ENCODE data around the gene CLIC5.

CLIC5 gene

DNA sequence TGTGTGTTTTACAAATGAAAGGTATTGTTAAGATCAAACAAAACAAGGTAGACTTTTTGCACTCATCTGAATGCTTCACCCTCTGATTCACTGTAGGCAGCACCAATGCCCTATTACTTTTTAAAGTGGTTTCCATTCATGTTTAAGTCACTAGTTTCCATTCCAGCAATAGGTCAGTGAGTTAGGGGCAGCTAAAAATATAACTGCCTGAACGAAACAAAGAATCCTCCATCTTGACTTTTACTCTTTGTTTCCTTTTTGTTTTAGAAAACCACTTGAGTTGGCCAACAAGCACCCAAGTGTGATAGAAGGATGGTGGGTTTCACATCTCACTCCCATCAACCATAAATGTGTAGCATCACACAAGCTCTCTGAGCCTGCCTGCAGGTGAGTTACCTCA is 25.5 kb downstream of the CLIC5 start:
- no peak for DNase-seq

DNA sequence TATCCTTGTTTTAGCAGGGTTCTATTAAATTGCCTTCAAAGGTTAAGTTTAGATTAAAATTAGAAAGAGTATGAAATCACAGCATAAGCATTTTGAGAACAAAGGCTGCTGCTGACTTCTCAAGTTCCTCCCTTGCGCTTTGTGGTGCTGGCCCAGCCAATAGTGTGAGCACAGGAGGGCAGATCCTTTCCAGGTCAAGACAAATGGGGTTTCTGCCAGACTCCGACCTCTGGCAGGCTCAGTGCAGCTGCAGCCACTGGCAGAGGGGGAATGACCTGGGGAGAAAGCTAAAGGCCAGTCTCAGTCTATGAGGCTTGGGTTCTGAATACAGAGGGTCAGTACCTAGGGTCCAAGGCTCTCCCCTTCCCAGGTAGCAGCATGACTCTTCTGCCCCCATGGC is 27.0 kb downstream of the CLIC5 start:
- DNase-seq, result no peak

DNA sequence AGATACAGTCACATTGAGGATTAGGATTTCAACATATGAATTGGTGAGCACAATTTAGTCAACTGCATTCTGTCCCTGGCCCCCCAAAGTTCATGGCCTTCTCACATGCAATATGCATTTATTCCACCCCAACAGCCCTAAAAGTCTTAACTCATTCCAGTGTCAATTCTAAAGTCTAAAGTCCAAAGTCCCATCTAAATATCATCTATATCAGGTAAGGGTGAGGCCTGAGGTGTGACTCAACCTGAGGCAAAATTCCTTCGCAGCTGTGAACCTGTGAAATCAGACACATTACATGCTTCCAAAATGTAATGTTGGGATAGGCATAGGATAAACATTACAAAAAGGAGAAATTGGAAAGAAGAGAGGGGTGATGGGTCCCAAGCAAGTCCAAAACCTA is 27.8 kb downstream of the CLIC5 start:
- no peak for DNase-seq

DNA sequence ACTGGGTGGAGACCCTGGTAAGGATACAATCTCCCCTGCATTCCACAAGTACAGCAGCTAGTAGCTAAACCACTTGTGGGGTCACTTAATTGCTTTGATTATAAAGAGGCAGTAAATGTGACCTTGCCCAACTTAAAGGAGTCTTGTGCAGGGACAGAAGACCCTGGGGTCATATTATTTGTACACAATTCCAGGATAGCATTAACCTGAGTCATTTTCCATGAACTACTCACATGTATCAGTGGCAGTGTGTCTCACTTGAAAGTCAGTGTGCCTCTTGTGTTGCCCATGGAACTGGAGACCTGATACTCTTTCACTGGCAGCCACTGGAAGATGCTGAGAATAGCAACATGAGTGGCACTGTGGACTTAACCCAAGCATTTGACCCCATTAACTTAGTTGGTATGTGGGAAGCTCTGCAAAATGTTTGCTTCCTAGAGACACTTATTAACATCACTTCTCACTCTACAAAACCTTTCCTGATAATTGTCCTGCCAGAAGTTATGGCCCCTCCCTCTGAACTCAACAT is 28.9 kb downstream of the CLIC5 start:
- DNase-seq, result no peak

DNA sequence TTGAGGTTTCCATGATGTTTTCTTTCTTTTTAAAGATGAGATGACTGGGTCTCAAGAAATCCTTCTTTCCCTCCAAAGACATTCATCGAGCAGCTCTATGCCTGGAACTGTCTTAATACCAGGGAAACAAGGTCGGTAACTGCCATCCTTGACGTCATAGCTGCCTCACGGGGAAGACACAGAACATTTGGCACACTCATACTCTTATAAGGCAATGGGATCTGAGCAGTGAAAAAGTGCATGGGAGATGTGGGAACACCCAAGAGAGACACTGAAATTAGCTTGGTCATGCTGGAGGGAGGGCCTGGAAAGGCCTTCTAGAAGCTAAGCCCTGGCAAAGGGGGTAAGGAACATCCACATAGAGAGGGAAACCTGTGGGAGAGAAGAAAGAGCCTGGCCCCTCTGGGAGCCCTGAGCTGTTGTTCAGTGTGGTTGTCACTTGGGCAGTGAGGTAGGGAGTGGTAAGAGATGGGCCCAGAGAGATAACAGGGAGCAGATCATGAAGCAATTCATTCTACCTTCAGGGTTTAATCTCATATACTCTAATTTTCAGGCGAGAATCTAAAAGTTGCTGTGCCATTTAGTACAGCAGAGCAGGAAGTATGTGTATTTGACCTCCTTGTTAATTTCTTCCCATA is 30.8 kb downstream of the CLIC5 start:
- DNase-seq, result no peak

DNA sequence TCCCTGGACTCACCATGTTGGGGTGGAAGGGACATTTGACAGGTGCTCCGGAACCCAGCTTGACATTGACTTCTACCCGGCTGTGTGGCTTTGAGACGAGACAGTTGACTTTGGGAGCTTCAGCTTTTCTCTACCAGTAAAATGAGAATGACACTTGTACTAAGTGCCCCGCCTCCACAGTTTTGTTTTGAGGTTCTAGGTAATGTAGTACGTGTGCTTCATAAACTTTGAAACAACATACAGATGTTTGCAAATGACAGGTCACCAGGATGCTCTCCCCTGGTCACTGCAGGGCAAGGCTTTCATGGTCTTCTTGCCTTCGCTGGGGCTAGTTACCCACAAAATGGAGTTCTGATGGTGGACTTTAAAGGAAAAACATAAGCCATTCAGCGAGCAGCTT is 31.3 kb downstream of the CLIC5 start:
- DNase-seq, result no peak

DNA sequence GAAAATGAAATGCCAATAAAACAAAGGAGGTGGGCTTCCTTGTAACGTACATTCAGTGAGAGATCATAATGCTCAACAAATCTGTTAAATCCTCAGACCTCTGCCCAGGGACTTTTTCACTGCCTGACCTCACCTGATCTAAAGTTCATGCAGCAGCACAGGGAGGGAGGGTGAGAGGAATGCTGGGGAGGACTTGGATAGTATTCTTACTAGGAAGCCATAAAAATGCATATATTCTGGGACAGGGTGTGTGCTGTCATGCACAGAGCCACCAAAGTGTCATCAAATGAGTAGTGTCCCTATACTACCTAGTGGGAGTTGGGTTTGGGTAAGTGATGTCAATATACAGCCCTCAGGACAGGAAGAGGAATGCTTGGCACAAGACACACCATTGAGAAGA is 32.6 kb downstream of the CLIC5 start:
- no peak for DNase-seq

DNA sequence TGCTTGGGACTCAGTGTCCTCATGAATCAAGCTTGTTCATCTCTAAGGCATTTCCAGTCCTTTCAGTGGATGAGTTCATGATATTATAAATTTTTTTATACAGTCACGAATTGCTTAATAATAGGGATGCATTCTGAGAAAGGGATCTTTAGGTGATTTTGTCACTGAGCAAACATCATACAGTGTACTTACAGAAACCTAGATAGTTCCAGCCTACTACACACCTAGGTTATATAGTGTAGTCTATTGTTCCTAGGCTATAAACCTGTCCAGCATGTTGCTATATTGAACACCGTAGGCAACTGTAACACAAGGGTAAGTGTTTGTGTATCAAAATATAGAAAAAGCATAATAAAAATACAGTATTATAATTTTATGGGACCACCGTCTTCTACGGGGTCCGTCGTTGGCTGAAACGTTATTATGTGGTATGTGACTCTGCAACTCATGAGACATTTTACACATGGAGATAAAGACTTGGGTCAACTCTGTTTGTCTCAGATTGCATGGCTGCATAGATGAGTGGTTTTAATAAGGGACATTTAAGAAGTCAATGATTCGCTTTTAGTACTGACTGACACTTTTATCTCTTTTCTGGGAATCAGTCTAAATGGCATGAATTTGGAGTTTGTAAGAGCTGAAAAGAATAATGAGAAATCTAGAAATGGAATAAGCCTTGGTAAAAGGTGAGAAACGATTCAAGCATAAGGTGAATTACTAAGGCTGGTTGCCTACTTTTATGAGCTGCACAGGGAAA is 33.2 kb downstream of the CLIC5 start:
- DNase-seq, result no peak

DNA sequence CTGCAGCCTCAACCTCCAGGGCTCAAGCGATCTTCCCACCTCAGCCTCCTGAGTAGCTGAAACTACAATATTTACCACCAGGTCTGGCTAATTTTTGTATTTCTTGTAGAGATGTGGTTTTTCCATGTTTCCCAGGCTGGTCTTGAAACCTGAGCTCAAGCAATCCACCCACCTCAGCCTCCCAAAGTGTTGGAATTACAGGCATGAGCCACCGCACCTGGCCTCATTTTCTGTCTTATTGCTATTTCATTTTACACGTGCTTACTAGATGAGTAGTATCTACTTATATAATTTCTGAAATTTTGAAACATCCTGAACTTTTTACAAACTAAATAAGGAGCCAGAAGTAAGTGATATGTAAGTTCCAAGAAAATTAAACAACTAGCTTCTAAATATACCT is 34.6 kb downstream of the CLIC5 start:
- no peak for DNase-seq

DNA sequence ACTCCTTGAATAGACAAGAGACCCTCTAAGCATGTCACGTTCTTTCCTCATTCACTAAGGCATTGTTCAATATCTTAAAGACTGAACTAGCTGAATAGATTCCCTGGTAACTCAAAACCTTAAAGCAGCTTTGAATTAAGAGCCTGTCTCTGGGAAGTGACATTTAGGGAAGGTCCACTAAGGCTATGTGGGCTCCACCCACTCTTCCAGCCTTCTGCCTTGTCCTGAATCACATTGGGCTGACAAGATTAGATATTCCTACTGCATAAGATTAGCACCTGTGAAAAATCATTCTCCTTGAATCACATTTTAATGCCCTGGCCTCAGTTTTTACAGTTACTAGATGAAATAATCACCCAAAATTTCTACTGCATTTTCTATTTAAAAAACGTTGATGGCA is 36.3 kb downstream of the CLIC5 start:
- no peak for DNase-seq

DNA sequence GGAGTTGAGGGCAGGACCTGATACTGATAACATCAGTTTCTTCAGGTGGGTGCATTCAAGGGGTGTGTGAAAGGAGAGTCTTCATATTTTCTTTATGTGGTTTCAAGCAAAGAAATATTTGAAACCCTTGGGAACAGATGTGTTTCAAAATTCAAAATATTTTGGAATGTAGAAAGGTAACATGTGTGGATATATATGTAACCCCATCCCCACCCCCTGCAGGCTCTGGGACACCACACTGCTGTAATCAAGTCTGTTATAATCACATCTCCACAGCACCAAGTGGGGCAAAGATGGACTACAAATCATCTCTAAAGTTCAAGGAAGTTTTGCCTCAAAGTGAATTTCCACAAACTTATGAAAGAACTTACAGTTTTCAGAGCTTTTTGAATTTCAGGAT is 41.1 kb downstream of the CLIC5 start:
- DNase-seq, result no peak

DNA sequence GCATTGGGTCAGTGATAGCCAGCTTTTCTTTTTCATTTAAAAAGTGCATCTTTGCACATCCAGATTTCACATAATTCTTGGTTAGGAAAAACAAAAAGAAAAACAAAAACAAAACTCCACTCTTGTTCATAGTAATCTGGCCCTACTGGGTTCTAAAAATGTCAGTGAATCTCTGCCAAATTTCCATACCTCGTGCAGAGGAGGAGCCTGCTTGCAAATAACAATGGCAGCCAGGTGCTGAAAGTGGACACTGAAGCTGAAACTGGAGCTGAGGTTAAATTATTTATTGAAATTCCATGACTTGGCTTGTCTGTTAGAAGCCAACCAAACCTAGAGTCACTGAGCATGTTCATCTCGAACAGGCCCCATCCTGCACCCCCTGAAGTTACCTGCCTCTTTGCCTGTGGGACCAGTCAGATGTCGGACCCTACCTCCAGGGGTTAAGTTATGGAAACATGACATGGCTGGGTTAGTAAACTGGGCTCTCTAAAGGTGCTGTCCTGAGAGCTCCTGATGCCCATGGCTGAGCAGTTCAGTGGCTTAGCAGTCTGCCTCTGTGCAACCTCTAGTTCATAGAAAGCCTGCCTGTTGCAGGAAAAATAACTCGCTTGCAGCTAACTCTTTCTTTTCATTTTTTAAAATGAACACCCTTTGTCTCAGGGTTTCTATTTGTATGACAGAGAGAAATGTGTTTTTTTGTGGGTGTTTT is 42.7 kb downstream of the CLIC5 start:
- no peak for DNase-seq

DNA sequence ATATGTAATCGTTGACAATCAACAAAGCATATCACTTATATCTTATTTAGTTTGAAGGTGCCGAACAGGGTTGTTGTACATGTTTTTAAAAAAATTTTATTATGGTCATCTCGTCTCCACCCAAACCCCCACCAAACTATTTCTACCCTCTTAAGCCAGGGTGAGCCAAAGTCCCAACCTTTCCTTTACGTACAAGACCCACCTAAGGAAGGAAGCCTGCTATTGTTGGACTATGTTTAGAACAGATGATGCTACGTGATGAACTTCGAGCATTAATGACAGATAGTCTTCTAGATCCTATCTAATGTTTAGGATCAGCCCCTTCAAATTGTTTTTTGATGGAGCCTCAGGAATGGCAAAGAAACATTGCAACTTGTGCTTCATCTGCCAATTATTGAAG is 44.4 kb downstream of the CLIC5 start:
- DNase-seq, result no peak

DNA sequence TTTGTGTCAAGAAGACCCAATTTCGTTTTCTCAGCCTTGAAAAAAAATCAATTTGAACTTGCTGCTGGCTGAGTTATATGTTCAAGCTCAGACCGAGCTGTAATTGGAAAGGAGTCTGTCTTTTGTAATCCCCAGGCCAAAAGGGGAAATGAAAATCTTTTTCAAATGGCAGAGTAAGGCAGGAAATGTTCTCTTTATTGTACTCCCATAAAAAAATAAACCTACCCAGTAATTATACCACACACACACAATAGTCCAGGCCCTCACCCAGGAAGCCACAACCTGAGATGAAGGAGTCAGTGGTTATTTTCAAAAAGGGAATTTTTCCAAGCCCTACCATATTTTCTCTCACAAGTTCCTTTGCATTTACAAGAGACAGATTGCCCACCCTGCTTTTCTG is 45.3 kb downstream of the CLIC5 start:
- no peak for DNase-seq

DNA sequence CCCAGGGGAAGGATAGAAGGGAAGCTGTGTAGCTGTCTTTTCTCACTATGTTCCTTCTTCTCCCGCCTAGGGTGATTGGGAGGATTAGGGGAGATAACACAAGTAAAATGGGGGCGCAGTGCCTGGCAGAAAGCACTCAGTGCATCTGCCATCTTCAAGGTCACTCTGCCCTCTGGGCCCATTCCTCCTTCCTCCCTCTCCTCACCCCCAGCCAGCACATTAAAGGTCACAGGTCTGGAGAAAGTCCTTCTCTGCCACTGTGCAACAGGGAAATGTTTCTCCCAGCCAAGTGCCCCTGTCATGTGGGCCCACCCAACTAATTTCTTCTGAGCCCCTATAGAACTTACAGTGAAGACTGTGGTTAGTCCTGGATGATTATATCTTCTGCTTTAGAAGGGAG is 45.8 kb downstream of the CLIC5 start:
- no peak for DNase-seq

DNA sequence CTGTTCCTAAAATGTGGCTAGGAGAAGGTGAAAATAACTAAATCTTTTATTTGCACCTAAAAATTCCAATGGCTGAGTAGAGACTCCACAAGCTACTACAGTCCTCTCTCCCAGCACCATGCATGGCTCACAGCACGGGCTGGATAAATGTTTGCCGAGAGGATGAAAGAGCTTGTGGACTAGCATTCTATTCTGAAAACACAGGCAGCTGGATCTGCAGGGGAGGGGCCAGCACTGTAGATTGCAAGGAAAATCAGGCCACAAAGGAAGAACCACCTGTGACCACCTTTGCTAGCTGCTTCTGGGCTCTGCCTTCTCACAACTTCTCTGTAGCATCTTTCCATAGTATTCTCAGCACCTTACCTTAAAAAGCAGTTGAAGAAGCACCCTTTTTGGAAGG is 46.6 kb downstream of the CLIC5 start:
- DNase-seq, result no peak

DNA sequence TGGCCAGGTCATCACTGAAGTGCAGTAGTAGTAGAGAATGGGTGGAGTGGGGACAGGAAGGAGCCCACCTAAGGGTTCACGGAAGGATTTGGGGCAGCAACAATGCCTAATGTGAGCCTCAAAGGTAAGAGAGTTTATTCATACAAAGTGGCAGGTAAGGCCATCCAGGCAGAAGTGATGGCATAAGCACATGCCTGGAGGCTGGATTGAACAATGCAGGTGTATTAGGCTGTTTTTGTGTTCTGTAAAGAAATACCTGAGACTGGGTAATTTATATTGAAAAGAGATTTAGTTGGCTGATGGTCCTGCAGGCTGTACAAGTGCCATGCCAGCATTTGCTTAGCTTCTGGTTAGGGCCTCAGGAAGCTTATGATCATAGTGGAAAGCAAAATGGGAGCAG is 48.3 kb downstream of the CLIC5 start:
- DNase-seq, result no peak

DNA sequence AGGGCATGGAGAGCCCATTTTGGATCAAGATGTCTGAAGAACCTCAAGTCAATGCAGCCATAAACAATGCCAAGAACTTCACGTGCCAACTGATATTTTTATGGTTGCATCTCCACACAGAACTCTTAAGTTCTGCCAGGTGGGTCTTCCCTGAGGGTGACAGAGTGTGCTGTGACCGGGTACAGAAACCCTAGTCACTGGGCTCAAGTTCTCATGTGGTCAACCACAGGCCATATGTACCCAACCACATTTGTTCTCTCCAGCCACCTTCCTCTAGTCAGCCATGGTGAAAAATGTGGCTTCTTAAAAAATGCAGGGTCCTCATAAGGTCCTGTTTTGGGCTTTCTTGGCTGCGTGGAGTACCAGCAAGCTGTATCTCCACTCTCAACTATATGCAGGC is 48.9 kb downstream of the CLIC5 start:
- no peak for DNase-seq

DNA sequence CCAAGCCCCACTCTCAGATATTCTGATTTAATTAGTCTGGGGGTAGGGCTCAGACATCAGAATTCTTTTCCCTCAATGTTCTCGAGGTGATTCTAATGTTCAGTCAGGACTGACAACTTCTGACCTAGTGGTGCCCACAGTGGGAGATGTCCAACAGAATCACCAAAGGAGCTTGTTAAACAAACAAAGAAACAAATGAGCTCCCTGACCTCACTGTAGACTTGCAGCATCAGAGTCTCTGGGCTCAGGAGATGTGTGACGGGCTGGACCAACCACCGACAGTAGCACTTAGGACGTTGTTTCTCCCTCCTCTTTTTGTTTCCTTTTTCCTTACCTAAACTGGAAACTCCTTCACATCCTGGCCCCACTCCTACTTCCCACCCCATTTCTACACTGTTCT is 49.3 kb downstream of the CLIC5 start:
- DNase-seq, result no peak

DNA sequence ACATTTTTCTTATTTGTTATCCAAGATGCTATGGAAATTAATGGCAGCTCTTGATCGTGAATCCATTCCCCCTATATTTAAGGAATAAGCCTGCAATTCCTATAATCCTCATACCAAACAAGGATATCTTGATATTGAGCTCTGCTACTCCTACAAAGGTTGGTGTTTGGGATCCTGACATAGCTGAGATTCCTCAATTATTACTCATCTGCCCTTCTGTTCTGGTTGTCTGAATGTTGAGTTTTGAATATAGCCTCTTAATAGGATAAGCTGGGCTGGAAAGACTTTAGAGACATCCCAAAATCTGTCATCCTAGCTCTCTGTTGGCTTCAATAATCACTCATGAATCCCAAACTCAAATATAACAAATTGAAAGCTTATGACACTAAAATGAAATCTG is 49.9 kb downstream of the CLIC5 start:
- DNase-seq, result no peak

DNA sequence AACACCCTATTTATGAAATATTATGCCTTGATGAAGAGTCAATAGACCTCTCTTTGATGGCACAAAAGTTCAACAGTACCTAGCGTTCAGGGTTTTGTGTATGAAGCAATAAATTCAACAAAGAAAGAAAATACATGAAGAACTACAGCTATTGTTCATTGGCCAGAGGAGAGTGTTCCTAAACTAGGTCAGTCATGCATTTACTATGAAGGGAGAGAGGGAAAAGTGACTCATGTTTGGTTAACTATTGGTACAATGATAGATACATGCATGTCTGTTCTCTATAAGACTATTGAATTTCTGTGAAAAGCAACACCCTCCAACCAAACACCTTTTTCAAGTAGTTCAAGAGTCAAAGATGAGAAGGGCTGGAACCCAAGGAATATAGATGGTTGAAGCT is 50.7 kb downstream of the CLIC5 start:
- DNase-seq, result no peak

DNA sequence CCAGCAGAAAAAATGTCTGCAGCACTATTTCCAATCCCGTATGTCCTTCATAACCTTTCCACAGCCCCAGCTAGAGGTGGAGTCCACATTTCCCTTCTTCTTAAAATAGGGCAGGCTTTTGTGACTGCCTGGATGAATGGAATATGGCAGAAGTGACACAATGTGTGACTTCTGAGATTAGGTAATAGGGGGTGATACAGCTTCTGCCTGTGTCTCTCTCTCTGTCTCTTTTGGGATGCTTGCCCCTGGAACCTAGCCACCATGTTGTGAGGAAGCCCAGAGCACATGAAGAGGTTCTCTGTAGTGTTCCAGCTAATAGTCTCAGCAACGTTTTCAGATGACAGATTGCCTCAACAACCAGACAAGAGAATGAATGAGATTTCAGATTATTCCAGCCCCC is 51.4 kb downstream of the CLIC5 start:
- DNase-seq, result no peak

DNA sequence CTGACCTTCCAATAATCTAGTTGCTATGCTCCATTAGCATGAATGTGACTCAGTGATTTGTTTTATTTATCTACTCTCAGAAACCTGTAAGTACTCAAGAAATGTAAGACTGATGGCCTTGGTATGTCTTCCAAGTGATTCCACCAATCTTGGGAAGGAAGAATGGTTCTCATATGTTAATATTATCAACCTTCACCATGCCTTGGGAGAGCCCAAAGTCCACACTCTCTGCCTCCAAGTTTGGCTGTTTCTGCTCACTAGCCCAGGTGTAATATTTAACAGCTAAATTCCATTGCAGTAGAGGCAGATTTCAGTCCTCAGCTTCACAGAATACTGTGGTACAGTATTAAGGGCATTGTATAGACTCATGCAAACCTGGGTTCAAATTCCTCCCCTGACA is 51.8 kb downstream of the CLIC5 start:
- DNase-seq, result no peak

DNA sequence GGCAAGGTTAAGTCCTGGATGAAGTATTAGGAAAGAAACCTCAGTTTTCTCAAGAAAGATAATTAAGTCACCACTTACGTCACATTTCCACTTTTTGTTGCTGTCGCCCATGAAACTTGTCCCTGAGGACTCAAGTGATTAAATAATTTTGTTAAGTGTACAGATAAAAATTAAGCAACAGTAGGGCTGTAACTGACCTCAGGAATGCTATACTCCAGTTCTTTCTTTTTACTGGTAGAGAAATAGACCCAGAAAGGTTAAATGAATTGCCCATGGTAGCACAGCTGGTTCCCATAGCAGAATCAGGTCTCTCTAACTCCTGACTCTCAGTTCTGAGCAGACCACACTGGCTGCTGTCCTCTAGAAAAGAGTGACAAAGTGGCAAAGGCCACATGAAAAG is 54.5 kb downstream of the CLIC5 start:
- DNase-seq, result no peak
